DMS 273 treated with DMSO at 0.1 percent for 48 hours (cell line): ENCODE data around the gene EHBP1.

Experiments
- DNase-seq: peaks from one replicate; lab custom pipeline; 2025; lab: John Stamatoyannopoulos, UW

EHBP1 gene

GRCh38 chr2:62705007-62705829 lies at the start of gene EHBP1:
Gene EHBP1, plus strand, starts transcription at chr2:62705713. Its CDS starts 1,479 bp downstream, at chr2:62707192.
- DNase-seq = peak; percentile 99

GRCh38 chr2:62657783-62658182 lies 47.7 kb upstream of the EHBP1 start:
- DNase-seq = no peak

- DNase-seq = no peak
These were observed 46.6 kb upstream of the EHBP1 start for GRCh38 chr2:62658891-62659290.

- DNase-seq = no peak
These were observed 45.4 kb upstream of the EHBP1 start for GRCh38 chr2:62660087-62660486.

GRCh38 chr2:62660582-62661262 lies 44.8 kb upstream of the EHBP1 start:
- no peak for DNase-seq

- DNase-seq = no peak
These were observed 44.3 kb upstream of the EHBP1 start for GRCh38 chr2:62661263-62661635.

- no peak for DNase-seq
These were observed 43.4 kb upstream of the EHBP1 start for GRCh38 chr2:62662131-62662530.

GRCh38 chr2:62662554-62662953 lies 43.0 kb upstream of the EHBP1 start:
- DNase-seq = no peak

- no peak for DNase-seq
These were observed 42.1 kb upstream of the EHBP1 start for GRCh38 chr2:62663411-62663810.

- no peak for DNase-seq
These were observed 41.4 kb upstream of the EHBP1 start for GRCh38 chr2:62663920-62664795.

GRCh38 chr2:62665446-62665845 lies 40.1 kb upstream of the EHBP1 start:
- DNase-seq = no peak

GRCh38 chr2:62669180-62669579 lies 36.3 kb upstream of the EHBP1 start:
- DNase-seq = no peak

- no peak for DNase-seq
These were observed 32.9 kb upstream of the EHBP1 start for GRCh38 chr2:62672601-62673000.

GRCh38 chr2:62675062-62675461 lies 30.5 kb upstream of the EHBP1 start:
- DNase-seq = no peak

GRCh38 chr2:62685256-62685655 lies 20.3 kb upstream of the EHBP1 start:
- no peak for DNase-seq

GRCh38 chr2:62686012-62686685 lies 19.4 kb upstream of the EHBP1 start:
- DNase-seq = peak; percentile 6

GRCh38 chr2:62687636-62688035 lies 17.9 kb upstream of the EHBP1 start:
- DNase-seq = no peak

GRCh38 chr2:62688771-62689170 lies 16.7 kb upstream of the EHBP1 start:
- no peak for DNase-seq

GRCh38 chr2:62691186-62691585 lies 14.3 kb upstream of the EHBP1 start:
- no peak for DNase-seq

- no peak for DNase-seq
These were observed 13.3 kb upstream of the EHBP1 start for GRCh38 chr2:62692225-62692624.

- no peak for DNase-seq
These were observed 6.9 kb upstream of the EHBP1 start for GRCh38 chr2:62698653-62699052.

- no peak for DNase-seq
These were observed 883 bp upstream of the EHBP1 start for GRCh38 chr2:62704654-62705006.
